ENCODE results near the gene MCM8. TPM values are rescaled to one million over a fixed set of nuclear protein-coding genes. Genes with fewer than 3 reads are reported as not detected.

MCM8 gene
- total RNA-seq, 1 experiment from 2014 or later, result 51.6 TPM

GRCh38 chr20:5947276-5947675 is 3.2 kb upstream of the MCM8 start:
- DNase-seq (ENCODE audit: low spot score), result no peak

GRCh38 chr20:5949943-5950270 is 545 bp upstream of the MCM8 start:
- no peak for DNase-seq (ENCODE audit: low spot score)

DNA sequence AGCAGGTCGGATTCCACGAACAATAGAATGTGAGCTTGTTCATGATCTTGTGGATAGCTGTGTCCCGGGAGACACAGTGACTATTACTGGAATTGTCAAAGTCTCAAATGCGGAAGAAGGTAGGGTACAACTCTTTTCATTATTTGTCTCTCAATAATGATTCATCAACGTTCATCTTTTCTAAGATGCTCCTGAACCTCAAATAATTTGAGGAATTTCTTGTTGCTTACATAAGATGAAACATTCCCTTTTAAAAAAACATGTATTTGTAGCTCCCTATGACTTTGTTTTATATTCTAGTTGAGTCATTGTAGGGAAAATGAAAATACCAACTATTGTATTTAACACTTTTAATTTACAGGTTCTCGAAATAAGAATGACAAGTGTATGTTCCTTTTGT is 17.0 kb downstream of the MCM8 start:
- no peak for DNase-seq (ENCODE audit: low spot score)

- no peak for DNase-seq (ENCODE audit: low spot score)
Measured at GRCh38 chr20:5968462-5968861, 18.0 kb downstream of the MCM8 start.

DNA sequence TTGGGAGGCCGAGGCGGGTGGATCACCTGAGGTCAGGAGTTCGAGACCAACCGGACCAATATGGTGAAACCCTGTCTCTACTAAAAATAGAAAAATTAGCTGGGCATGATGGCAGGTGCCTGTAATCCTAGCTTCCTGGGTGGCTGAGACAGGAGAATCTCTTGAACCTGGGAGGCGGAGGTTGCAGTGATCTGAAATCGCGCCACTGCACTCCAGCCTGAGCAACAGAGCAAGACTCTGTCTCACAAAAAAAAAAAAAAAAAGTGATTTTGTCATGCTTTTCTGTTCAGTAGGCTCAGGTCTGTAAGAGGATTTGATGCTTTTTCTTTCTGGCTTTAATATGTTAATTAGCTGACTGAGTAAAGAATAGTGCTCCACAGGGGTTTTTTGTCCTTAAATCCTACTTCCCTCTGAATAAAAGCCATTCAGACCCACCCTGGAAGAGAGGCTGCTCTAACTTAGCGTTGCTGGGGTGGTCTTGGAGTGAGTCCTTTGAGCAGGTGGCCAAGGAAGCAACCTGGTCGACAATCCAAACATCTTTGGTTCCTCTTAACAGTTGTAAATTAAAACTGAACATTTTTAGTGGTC is 19.0 kb downstream of the MCM8 start:
- no peak for DNase-seq (ENCODE audit: low spot score)

- no peak for DNase-seq (ENCODE audit: low spot score)
Measured at GRCh38 chr20:5969940-5970339, 19.5 kb downstream of the MCM8 start.

- DNase-seq (ENCODE audit: low spot score), result no peak
Measured at GRCh38 chr20:5970381-5970780, 19.9 kb downstream of the MCM8 start.

DNA sequence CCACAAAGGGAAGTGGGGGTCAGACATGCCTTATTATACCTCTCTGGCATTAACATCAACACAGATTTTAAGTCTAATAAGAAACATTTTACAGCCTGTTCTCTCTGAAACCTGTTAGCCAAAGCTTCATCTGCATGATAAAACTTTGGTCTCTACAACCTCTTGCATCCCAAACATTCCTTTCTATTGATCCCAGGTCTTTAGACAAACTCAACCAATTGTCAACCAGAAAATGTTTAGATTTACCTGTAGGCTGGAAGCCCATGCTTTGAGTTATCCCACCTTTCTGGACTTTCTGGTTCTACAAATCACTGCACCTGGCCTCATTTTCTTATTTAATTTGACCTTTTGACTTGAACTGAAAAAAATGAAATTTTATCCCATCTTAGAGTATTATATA is 20.8 kb downstream of the MCM8 start:
- no peak for DNase-seq (ENCODE audit: low spot score)

DNA sequence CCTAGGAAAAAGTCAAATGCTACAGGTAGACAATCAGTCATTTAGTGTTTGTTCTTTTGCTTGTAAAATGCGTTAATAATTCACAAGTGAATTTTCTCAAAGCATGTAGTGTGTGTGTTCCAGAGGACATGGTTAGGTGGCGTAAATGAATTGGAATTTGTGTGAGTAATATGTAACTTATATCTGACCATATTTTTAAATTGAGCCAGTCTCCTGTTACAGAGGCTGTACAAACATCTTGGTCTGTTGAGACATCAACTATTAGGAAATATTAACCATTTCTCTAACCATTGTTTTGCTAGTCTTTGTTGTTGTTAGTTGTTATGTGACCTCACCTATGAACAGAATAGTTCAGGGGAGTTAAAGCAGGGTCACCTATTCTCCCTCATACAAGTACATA is 22.7 kb downstream of the MCM8 start:
- no peak for DNase-seq (ENCODE audit: low spot score)

GRCh38 chr20:5973971-5974370 is 23.5 kb downstream of the MCM8 start:
- DNase-seq (ENCODE audit: low spot score), result no peak

GRCh38 chr20:5974531-5974930 is 24.1 kb downstream of the MCM8 start:
- no peak for DNase-seq (ENCODE audit: low spot score)

DNA sequence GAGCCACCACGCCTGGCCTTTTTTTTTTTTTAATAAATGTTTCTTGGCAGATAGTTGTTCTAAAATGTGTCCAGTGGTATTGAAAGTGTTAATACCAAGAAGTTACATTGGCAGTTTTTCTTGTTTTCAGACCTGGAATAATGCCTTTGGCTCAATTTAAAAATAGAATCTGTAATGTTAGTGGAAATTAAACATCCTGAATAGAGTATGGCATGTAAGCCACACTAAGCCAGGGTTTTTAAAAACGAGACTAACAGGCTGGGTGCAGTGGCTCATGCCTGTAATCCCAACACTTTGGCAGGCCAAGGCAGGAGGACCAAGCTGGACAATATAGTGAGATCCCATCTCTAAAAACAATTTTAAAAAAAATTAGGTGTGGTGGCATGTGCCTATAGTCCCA is 25.3 kb downstream of the MCM8 start:
- DNase-seq (ENCODE audit: low spot score), result no peak

DNA sequence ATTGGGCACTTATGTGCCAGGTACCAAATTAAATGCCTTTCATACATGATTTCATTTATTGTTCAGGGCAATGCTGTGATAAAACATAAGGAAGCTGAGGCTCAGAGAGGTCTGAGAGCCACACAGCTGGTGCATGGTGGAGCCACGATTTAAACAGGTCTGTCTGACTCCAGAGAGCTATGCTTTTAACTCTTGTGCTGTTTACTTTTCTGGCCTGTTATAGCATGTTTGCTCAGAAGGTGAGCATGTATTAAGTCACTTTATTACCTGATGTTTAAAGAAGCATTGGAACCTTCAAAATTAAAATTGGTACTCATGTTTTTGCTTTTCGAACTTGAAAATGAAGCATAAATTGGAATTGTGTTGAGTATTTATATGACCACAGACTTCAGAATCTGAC is 26.8 kb downstream of the MCM8 start:
- DNase-seq (ENCODE audit: low spot score), result no peak

DNA sequence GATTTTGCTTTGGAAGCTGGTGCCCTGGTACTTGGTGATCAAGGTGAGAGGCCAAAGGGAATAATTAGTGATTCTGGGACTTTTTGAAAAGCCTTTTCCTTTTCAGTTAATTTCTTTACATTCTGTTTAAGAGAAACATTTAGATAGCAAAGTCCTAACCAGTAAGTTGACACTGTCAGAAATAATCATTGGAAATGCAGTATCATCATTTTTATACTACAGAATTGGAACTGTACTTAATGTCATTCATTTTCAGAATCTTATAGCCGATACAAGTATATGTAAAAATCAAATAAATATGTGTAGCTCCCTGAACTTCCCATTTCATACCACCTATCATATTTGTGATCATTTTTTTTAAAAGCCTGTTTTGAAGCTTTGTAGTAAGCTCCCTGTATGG is 27.5 kb downstream of the MCM8 start:
- DNase-seq (ENCODE audit: low spot score), result no peak

DNA sequence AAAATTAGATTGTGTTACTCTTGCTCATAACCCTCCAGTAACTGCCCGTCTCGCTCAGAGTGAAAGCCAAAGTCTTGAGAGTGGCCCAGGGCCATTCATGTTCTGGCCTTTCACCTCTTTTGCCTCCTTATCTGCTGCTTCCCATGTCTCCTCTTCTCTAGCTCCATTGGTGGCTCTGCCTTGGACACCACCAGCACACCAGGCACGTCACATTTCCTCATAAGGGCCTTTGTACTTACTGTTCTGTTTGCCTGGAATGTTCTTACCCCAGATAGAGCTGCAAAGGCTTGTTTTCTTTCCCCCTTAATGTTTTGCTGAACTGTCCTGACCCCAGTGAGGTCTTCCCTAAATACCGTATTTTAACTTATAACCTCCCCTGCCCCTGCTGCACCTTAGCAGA is 29.3 kb downstream of the MCM8 start:
- no peak for DNase-seq (ENCODE audit: low spot score)

- DNase-seq (ENCODE audit: low spot score), result no peak
Measured at GRCh38 chr20:5980720-5981538, 30.5 kb downstream of the MCM8 start.

DNA sequence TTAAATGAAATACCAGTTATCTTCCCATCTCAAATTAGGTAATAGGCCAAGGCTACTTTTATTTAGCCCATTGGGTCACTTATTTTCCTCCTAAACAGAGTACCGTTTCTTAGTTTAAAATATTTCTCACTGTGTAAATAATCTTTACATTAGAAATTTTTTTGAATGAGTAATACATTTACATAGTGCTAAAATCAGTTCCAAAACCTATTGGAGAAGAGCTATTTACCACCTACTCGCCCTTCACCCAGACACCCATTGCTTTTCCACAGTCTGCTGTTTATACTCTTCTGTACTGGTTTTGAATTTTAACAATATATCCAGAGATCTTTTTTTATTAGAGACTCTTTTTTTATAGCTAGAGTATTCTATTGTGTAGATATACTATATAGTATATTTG is 36.9 kb downstream of the MCM8 start:
- DNase-seq (ENCODE audit: low spot score), result no peak

- DNase-seq (ENCODE audit: low spot score), result no peak
Measured at GRCh38 chr20:5989539-5989938, 39.1 kb downstream of the MCM8 start.

DNA sequence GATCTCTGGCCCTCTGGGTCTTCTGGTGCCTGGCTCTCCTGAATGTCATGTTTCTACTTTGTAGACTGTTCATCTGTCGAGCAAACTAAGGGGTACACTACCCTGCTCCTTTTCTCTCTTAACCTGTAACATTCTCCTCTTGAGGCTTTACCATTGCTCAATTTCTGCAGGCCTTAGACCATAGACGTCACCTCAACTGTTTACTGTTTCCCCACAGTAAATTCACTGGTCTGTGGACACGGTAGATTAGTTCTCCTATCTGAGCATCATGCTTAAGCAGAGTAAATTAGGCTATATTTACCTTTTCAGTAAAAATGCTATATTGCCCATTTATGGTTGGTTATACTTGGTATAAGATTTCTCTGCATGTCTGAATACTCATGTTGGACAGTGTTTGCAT is 40.5 kb downstream of the MCM8 start:
- no peak for DNase-seq (ENCODE audit: low spot score)

- peak; percentile 22 for DNase-seq (ENCODE audit: low spot score)
Measured at GRCh38 chr20:5991623-5992441, 41.4 kb downstream of the MCM8 start.

DNA sequence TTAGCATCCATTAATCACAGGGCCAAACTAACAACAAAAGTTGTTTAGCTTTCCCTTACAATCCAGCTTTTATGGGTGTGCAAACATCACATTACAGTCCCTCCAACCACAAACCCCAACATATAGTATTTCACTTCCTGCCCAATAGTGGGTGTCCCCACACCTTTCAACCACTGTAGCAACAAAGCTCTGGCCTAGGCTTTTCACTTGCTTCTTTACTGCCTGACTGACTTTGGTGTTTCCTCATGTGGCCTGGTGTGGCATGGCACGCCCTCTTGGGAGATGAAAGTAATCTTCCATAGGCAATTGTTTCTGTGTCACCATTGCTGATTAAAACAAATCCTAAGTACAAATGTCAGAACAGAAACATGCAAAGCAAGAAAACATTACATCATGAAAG is 46.3 kb downstream of the MCM8 start:
- DNase-seq (ENCODE audit: low spot score), result no peak

DNA sequence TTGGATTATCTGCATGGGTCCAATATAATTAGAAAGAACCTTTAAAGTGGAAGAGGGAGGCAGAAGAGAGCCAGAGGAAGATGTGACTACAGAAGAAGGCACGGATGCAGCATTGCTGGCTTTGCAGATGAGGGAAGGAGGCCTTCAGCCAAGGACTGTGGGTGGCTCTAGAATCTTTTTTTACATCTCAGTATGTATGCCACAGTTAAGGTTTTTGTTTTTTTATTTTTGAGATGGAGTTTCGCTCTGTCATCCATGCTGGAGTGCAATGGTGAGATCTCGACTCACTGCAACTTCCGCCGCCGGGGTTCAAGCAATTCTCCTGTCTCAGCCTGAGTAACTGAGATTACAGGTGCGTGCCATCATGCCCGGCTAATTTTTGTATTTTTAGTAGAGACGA is 49.3 kb downstream of the MCM8 start:
- DNase-seq (ENCODE audit: low spot score), result no peak

- DNase-seq (ENCODE audit: low spot score), result no peak
Measured at GRCh38 chr20:6000871-6001270, 50.4 kb downstream of the MCM8 start.

Measured in A172 (cell line).